Measurements from ENCODE around the gene MCUR1.
A peak's percentile ranks its signal among the peaks of the same experiment; 100 is the strongest.
"Not testable (repeated sequence)": the region's sequence is repeated elsewhere in the genome, so short reads cannot be mapped to it uniquely, and the experiment has no call there.

Gene MCUR1, protein sequence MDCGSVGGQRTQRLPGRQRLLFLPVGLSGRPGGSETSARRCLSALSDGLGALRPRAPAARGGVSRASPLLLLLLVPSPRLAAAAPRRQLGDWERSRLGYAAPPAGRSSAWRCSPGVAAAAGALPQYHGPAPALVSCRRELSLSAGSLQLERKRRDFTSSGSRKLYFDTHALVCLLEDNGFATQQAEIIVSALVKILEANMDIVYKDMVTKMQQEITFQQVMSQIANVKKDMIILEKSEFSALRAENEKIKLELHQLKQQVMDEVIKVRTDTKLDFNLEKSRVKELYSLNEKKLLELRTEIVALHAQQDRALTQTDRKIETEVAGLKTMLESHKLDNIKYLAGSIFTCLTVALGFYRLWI

DNA sequence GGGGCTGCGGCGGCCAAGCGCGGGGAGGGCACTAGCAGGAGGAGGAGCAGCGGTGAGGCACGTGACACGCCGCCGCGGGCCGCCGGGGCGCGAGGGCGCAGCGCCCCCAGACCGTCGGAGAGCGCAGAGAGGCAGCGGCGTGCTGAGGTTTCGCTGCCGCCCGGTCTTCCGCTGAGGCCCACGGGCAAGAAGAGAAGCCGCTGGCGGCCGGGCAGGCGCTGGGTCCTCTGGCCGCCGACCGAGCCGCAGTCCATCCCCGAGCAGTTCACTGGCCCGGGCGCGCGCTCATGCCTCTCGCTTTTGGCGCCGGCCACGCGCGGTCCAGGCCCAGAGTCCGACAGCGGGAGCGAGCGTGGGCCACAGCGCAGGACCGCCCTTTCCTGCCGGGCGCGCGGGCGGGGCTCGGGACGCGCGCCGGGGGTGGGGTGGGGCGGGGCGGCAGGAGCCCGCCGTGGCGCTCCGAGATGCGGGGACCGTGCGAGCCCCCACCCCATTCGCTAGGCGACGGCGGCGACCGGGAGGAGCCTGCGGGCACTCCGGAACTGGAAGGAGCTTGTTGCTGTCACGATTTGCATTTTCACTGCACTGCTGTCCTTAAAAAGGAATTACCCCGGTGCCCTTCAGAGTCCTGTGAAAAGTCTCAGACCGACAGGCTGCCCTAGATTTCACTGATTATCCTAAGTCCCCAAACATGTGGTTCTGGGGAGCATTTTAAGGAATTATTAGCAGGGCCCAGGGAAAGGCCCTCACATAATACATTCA is at the start of gene MCUR1:
Gene MCUR1, minus strand, starts transcription at position 382 of the 762 bp plus-strand sequence. Its CDS starts 128 bp downstream, at position 254.
- DNase-seq (ENCODE audit: extremely low spot score): peak; percentile 82
- CTCF ChIA-PET: interaction anchor here (0.5 to 1.0 kb wide), 3 partner anchors 39 to 223 kb away, joined by 3 read pairs; no protein-coding TSS in a partner anchor
- POLR2A ChIA-PET: interaction anchor here (0.7 to 1.8 kb wide), 20 partner anchors 8 to 266 kb away, joined by 3 to 6 read pairs (median 4); partner anchors contain the start of genes NOL7 and RNF182
- TF ChIP-seq BHLHE40 (IDR thresholded peaks at IDR 0.05; ENCODE audit: borderline replicate concordance) (no peak), PKNOX1 (IDR thresholded peaks at IDR 0.05) (no peak), LEF1 (IDR thresholded peaks at IDR 0.05; ENCODE audit: borderline replicate concordance) (peak; percentile 0)

- POLR2A ChIA-PET: no interaction called here
- DNase-seq (ENCODE audit: extremely low spot score): no peak
These were observed 49.4 kb upstream of the MCUR1 start for GRCh38 chr6:13863699-13864155.

GRCh38 chr6:13860556-13861185 is 46.3 kb upstream of the MCUR1 start:
- DNase-seq (ENCODE audit: extremely low spot score); CTCF ChIA-PET; POLR2A ChIA-PET: not testable (repeated sequence)

More at GRCh38 chr6:13863699-13864155, 49.4 kb upstream of the MCUR1 start:
- TF ChIP-seq ELF4 (IDR thresholded peaks at IDR 0.05) (no peak), LEF1 (IDR thresholded peaks at IDR 0.05; ENCODE audit: borderline replicate concordance) (no peak), SUZ12 (IDR thresholded peaks at IDR 0.05) (no peak), NFRKB (IDR thresholded peaks at IDR 0.05) (no peak), FOXK2 (IDR thresholded peaks at IDR 0.05) (no peak), FOXM1 (IDR thresholded peaks at IDR 0.05; ENCODE audit: borderline replicate concordance) (no peak), PKNOX1 (IDR thresholded peaks at IDR 0.05) (no peak)
- CTCF ChIA-PET: interaction anchor here (1.1 kb wide), 1 partner anchor 69 kb away, joined by 3 read pairs; no protein-coding TSS in a partner anchor

- no peak for DNase-seq (ENCODE audit: extremely low spot score)
- TF ChIP-seq FOXM1 (IDR thresholded peaks at IDR 0.05; ENCODE audit: borderline replicate concordance) (no peak), SUZ12 (IDR thresholded peaks at IDR 0.05) (no peak), HDGF (IDR thresholded peaks at IDR 0.05; ENCODE audit: borderline replicate concordance) (no peak), LEF1 (IDR thresholded peaks at IDR 0.05; ENCODE audit: borderline replicate concordance) (no peak), FOXA1 (IDR thresholded peaks at IDR 0.05) (no peak), CTBP1 (IDR thresholded peaks at IDR 0.05; ENCODE audit: borderline replicate concordance) (no peak), FOXK2 (IDR thresholded peaks at IDR 0.05) (no peak), ZNF384 (IDR thresholded peaks at IDR 0.05) (no peak), SP1 (IDR thresholded peaks at IDR 0.05) (no peak), ARNT (IDR thresholded peaks at IDR 0.05) (no peak), ELF4 (IDR thresholded peaks at IDR 0.05) (no peak), PKNOX1 (IDR thresholded peaks at IDR 0.05) (no peak), TARDBP (IDR thresholded peaks at IDR 0.05) (no peak), BHLHE40 (IDR thresholded peaks at IDR 0.05; ENCODE audit: borderline replicate concordance) (no peak), L3MBTL2 (conservative IDR thresholded peaks at IDR 0.05) (no peak), NFRKB (IDR thresholded peaks at IDR 0.05) (no peak)
- CTCF ChIA-PET: no interaction called here
- POLR2A ChIA-PET: no interaction called here
These were observed 45.7 kb upstream of the MCUR1 start for GRCh38 chr6:13859871-13860555.

- CTCF ChIA-PET: interaction anchor here (1.7 kb wide), 1 partner anchor 19 kb away, joined by 4 read pairs; no protein-coding TSS in a partner anchor
- POLR2A ChIA-PET: interaction anchor here (1.2 kb wide), 1 partner anchor 19 kb away, joined by 3 read pairs; no protein-coding TSS in a partner anchor
- no peak for DNase-seq (ENCODE audit: extremely low spot score)
- TF ChIP-seq ARNT (IDR thresholded peaks at IDR 0.05): no peak
- TF ChIP-seq FOXM1 (IDR thresholded peaks at IDR 0.05; ENCODE audit: borderline replicate concordance): no peak
- no peak for TF ChIP-seq SUZ12 (IDR thresholded peaks at IDR 0.05)
- no peak for TF ChIP-seq ELF4 (IDR thresholded peaks at IDR 0.05)
- TF ChIP-seq LEF1 (IDR thresholded peaks at IDR 0.05; ENCODE audit: borderline replicate concordance): no peak
- no peak for TF ChIP-seq TARDBP (IDR thresholded peaks at IDR 0.05)
- no peak for TF ChIP-seq FOXA1 (IDR thresholded peaks at IDR 0.05)
- TF ChIP-seq FOXK2 (IDR thresholded peaks at IDR 0.05): no peak
- no peak for TF ChIP-seq CTBP1 (IDR thresholded peaks at IDR 0.05; ENCODE audit: borderline replicate concordance)
- no peak for TF ChIP-seq L3MBTL2 (conservative IDR thresholded peaks at IDR 0.05)
- TF ChIP-seq HDGF (IDR thresholded peaks at IDR 0.05; ENCODE audit: borderline replicate concordance): no peak
- TF ChIP-seq PKNOX1 (IDR thresholded peaks at IDR 0.05): no peak
- TF ChIP-seq ZNF384 (IDR thresholded peaks at IDR 0.05): no peak
- no peak for TF ChIP-seq NFRKB (IDR thresholded peaks at IDR 0.05)
- TF ChIP-seq BHLHE40 (IDR thresholded peaks at IDR 0.05; ENCODE audit: borderline replicate concordance): no peak
- no peak for TF ChIP-seq SP1 (IDR thresholded peaks at IDR 0.05)
These were observed 40.4 kb upstream of the MCUR1 start for GRCh38 chr6:13854716-13855250.
